HG02798 (cell line): ENCODE measurements around the gene RIBC2.
"Not testable (repeated sequence)": the region's sequence is repeated elsewhere in the genome, so short reads cannot be mapped to it uniquely, and the experiment has no call there.

ENCODE experiments used
- ATAC-seq: cut with Tn5 transposase; IDR thresholded peaks from one replicate; pipeline ENCODE4 v1.9.1; 2021; ENCODE audit warnings: mild to moderate bottlenecking; ENCODE audit not compliant: unreplicated experiment, poor library complexity

The RIBC2 gene

GRCh38 chr22:45446216-45446615 lies 32.7 kb downstream of the RIBC2 start:
- no peak for ATAC-seq

DNA sequence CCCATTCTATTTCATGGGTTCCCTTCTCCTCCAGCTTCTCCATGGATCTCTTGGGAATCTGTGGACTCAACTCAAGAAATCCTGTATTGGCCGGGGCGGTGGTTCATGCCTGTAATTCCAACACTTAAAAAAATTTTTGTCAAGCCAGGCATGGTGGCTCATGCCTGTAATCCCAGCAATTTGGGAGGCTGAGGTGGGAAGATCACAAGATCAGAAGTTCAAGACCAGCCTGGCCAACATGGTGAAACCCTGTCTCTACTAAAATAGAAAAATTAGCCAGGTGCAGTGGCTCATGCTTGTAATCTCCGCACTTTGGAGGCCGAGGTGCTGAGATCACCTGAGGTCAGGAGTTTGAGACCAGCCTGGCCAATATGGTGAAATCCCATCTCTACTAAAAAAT lies 34.1 kb downstream of the RIBC2 start:
- not testable (repeated sequence) for ATAC-seq

- no peak for ATAC-seq
Observed at GRCh38 chr22:45448431-45448830, 34.9 kb downstream of the RIBC2 start.

DNA sequence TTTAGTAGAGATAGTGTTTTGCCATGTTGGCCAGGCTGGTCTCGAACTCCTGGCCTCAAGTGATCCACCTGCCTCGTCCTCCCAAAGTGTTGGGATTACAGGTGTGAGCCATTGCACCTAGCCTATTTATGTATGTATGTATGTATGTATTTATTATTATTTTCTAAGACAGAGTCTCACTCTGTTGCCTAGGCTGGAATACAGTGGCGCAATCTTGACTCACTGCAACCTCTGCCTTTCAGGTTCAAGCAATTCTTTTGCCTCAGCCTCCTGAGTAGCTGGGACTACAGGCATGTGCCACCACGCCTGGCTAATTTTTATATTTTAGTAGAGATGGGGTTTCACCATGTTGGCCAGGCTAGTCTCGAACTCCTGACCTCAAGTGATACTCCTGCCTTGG lies 35.9 kb downstream of the RIBC2 start:
- ATAC-seq, result not testable (repeated sequence)

DNA sequence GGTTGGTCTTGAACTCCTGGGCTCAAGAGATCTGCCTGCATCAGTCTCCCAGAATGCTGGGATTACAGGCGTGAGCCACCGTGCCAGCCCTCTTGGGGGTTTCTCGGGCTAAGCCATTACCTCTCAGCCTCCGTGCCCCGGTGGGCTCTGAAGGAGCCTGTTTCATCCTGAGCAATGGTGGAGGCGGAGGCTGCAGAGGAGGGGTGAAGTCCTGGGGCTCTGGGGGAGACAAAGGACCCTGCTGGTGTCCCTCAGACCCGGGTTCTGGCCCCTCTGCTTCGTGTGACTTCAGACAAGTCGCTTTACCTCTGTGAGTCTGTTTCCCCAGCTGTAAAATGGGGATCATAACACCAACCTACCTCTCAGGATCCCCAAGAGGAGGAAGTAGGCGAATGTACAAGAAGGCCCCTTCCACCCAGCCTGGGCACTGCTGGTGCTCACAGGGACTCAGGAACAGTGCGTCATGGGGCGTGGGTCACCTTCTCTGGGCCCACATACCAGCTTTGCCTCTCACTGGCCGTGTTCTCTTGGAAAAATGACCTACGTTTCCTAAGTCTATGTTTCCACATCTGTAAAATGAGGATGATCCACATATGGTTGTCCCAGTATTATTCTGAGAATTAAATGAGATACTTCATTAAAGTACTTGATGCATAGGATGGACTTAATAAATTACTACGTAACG lies 36.8 kb downstream of the RIBC2 start:
- ATAC-seq, result no peak

DNA sequence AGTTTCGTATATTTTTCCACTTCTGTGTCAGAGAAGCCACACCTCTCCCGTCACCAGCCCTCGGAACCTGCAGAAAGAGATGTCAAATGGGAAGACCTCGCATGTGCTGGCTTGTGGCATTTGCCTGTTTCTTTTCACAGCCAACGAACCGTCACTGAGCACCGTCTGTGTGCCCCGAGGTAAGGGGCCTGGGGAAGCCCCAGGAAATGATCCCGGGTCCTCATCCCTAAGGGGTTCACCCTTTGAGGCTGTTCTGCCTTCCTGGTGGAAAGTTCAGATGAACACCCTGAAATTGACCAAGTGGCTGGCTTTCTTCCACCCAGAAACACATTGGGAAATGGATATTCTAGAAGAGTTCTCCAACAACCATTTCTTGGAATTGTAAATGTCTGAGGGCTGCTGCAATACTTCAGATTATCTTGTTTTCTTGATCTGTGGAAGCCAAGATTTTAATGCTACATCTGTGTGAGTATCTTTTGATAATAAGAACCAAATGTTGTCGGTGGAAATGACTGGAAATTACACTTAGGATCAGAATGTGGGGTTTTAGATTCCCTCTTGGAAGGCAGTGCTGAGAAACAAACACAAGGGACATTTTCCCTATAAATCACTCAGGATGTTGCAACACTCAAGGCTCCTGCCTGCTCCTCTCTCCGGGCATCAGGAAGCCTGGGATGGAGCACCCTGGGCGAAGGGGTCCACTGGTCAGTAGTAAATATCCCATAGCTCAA lies 37.6 kb downstream of the RIBC2 start:
- ATAC-seq, result no peak

- ATAC-seq, result no peak
Observed at GRCh38 chr22:45451972-45452371, 38.5 kb downstream of the RIBC2 start.

DNA sequence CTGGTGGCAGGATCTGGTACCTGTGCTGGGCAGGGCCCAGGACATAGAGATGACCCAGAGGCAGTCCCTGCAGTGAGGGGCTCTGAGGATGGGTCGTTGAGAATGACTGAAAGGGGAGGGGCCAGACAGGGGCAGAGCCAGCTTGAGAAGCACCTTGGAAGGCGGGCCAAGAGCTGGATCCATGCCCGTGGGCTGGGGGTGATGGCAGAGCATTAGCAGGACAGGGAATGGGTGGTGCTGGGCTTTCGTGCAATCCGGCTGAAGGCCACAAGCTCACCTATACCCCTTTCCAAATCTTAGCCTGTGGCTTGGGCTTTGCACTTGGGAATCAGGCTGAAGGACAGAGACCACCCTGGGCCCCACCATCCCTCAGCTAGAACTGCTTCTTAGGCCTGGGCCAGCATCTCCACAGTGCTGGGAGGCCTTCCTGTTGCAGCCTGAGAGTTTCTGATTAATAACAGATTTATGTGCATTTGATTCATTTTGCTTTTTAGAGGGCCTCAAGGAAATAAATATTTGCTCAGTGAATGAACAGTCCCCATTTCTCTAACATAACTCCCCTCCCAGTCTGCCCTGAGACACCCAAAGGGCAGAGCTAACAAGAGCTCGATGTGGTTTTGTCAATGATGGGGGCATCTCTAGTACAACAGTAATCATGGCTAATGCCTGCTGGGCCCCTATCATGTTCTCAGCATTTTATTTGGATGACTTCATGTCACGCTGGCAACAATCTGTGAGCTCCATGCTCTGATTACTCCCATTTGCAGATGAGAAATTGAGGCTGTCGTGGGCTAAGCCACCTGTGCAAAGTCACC lies 39.3 kb downstream of the RIBC2 start:
- ATAC-seq, result no peak

- no peak for ATAC-seq
Observed at GRCh38 chr22:45453764-45454163, 40.3 kb downstream of the RIBC2 start.

DNA sequence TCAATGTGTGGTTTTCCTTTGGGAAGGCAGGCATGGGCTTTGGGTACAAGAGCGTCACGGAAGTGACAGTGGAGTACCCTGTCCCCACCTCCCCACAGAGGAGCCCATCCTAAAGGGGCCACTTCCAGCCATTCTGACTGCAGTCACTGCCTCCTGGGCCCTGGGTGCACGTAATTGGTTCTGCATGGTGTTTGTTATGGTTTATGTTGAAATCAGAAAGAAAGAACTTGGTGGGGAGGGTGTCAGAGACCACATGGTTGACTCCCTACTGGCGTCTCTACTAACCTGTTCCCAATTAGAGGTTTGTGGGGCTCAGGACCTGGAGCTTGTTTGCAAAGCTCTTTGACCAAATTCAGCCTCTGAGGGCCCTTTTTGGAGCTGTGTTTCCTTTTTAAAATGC lies 40.8 kb downstream of the RIBC2 start:
- ATAC-seq, result no peak

DNA sequence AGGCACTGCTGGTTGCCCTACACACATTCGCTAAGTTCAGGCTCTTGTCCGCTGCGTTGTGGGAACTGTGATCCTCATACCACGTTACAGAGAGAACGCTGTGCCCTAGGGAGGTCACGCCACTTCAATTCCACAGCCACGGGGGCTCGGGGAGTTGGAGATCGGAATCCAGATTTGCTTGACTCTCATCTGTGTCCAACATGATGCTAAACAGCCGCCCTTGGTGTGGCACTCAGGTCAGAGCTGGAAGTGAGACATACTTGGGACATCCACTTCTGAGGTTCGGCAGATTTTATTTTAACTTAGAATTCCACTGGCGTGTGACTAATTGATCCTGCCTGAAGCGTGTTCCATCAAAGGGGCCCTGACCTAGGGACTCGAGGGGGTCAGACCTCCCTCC lies 41.7 kb downstream of the RIBC2 start:
- no peak for ATAC-seq

GRCh38 chr22:45455621-45456020 lies 42.1 kb downstream of the RIBC2 start:
- no peak for ATAC-seq

- no peak for ATAC-seq
Observed at GRCh38 chr22:45456811-45457210, 43.3 kb downstream of the RIBC2 start.

- no peak for ATAC-seq
Observed at GRCh38 chr22:45458532-45458931, 45.0 kb downstream of the RIBC2 start.

- ATAC-seq, result no peak
Observed at GRCh38 chr22:45459235-45459634, 45.7 kb downstream of the RIBC2 start.

DNA sequence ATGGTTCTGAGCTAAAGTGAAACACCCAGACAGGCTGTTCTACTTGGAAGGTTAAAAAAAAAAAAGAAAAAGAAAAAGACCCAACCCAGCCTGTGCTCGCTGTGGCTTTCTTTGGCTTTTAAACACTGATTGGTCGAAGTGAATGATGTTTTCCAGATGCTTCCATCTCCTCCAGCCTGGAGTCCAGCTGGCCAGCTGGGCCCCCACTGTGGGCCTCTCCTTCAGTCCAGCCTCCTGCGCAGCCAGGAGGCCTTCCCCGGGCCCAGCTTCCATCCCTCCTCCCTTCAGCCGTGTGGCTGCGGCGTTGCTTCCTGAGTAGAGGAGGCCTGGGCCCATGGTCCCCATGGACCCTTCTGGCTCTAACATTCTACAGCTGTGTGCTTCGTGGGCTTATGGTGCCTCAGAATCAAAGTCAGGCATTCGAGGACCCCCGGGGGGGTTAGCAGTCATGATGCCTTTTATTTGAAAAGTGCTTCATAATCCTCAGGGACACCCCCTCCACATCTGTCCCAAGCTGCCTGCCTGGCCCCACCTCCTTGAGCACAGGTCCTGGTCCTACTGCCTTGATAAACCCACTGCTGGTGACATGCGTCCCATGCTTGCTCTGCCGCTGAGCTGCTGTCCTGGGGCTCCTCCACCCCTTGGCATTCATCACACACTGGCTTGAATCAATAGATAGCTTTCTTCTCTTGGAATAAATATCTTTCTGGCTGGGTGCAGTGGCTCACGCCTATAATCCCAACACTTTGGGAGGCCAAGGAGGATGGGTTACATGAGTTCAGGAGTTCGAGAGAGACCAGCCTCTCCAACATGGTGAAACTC lies 47.0 kb downstream of the RIBC2 start:
- no peak for ATAC-seq

DNA sequence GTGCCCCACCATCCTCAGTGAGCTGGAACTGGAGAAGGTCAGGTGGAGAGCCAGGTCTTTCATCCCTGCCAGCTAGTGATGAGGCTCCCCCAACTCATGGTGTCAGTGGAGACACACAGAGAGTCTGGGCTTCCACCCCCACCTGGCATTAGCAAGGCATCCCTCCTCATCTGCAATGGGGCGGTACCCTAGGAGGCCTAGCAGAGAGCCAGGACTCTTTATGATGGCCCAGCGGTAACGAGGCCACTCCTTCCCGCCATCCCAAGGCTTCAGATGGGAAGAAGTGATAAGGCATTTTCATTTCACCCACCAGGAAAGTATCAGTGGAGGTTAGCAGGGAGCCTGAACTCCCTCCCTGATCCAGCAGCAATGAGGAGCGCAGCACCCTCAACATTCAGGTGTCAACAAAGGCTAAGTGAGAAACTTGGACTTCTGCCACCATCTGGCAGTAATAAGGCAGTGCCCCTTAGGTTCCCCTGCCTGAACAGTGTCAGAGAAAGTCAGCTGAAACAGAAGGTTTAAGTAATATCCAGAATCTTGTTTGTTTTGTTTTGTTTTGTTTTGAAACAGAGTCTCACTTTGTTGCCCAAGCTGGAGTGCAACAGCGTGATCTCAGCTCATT lies 48.7 kb downstream of the RIBC2 start:
- no peak for ATAC-seq

DNA sequence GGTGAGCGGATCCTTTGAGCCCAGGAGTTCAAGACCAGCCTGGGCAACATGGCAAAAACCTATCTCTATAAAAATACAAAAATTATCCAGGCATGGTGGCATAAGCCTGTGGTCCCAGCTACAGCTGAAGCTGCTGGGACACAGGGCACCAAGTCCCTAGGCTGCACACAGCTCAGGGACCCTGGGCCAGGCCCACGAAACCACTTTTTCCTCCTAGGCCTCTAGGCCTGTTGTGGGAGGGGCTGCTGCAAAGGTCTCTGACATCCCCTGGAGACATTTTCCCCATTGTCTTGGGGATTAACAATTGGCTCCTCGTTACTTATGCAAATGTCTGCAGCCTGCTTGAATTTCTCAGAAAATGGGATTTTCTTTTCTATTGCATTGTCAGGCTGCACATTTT lies 50.2 kb downstream of the RIBC2 start:
- not testable (repeated sequence) for ATAC-seq

DNA sequence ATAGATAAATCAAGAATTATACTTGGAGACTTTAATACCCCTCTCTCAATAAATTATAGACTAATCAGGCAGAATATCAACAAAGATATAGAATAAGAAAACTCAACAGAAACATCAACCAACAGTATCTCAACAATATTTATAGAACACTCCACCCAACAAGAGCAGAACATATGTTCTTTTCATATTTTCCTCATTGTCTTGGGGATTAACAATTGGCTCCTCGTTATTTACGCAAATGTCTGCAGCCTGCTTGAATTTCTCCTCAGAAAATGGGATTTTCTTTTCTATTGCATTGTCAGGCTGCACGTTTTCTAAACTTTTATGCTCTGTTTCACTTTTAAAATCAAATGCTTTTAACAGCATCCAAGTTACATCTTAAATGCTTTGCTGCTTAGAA lies 52.1 kb downstream of the RIBC2 start:
- no peak for ATAC-seq

DNA sequence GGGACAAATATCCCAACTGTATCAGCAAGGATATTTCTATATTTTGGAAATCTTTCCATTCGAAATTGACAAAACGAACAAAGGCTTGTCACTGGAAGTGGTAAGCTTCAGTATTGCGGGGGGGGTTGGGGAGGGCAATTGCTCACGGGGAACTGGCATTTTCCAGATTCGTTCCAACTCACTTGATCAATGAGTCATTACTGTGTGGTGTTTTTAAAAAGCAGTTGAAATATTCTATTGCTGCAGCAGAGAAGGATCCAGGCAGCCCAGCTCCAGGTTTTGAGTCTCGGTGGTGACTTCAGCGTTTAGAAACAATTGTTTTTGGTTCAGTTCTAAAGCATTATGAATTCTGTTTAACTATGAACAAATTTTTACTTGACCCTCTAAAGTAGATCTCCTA lies 55.4 kb downstream of the RIBC2 start:
- ATAC-seq, result no peak
